GM12874 (cell line): ENCODE results near the gene CDKN2AIP.

ENCODE experiments used
- TF ChIP-seq, protein P1 (sequence below): IDR thresholded peaks from 2 replicates; pipeline ENCODE4 v1.5.1; 2011; ENCODE audit warnings: low read depth, mild to moderate bottlenecking, control low read depth, low read length, moderate library complexity; ENCODE audit not compliant: insufficient read depth

CDKN2AIP gene

DNA sequence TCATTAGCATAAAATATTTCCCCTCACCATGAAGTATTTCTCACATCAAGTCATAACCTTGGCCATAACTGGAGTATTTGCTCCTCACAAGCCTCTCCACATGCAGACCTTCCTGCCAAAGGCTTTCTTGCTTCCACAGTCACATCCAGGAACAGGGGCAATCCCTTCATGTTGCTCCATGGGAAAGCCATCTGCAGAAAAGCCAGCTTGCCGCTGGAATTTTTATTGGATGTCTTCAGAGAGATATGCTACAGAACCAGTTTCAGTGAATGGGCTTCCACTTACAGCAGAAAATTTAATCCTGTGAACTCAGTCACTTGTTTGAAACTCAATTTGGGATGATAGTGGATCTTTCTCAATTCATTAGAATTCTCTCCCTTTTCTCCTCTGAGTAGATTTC lies 3.2 kb upstream of the CDKN2AIP start:
- TF ChIP-seq, protein P1, sequence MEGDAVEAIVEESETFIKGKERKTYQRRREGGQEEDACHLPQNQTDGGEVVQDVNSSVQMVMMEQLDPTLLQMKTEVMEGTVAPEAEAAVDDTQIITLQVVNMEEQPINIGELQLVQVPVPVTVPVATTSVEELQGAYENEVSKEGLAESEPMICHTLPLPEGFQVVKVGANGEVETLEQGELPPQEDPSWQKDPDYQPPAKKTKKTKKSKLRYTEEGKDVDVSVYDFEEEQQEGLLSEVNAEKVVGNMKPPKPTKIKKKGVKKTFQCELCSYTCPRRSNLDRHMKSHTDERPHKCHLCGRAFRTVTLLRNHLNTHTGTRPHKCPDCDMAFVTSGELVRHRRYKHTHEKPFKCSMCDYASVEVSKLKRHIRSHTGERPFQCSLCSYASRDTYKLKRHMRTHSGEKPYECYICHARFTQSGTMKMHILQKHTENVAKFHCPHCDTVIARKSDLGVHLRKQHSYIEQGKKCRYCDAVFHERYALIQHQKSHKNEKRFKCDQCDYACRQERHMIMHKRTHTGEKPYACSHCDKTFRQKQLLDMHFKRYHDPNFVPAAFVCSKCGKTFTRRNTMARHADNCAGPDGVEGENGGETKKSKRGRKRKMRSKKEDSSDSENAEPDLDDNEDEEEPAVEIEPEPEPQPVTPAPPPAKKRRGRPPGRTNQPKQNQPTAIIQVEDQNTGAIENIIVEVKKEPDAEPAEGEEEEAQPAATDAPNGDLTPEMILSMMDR, result no peak

DNA sequence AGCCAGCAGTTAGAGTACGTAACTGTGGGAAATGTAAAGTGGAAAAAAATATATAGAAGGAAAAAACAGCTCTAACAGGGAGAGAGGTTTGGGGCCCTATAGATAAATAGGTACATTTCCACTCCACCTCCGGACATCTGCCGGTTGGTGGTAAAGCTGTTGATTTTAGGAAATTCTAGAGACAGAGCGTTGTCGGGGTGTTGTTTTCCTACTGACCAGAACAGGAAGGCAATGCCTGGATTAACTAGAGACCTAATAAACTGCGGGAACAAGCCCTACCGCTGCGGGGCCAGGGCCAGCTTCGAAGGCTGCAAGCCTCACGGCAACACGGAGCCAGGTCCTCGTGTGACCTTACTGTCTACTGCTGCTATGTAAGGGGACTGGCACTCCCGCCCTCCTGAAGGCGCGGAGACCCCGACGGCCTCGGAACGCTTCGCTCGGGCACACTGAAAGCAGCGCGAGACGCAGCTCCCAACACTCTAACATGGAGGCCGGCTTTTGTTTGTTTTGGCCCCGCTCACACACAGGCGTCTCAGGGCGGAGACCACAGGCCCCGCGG lies 702 bp upstream of the CDKN2AIP start:
- TF ChIP-seq, protein P1, result no peak

DNA sequence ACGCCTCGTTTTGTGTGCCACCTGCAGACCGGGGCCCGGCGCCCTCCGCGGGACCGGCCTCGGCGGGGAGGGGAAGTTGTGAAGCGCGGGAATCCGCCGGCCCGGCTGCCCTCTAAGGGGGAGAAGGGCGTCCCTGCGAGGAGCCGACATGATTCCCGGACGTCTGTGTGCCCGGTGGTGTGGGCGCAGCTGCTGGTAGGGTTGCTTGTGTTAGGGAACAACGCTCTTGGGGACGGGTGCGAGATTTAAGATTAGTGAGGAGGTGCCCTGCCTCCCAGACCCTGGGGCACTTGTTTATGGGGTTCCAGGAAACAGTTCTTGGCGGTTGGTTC lies 627 bp downstream of the CDKN2AIP start:
- TF ChIP-seq, protein P1, result no peak

DNA sequence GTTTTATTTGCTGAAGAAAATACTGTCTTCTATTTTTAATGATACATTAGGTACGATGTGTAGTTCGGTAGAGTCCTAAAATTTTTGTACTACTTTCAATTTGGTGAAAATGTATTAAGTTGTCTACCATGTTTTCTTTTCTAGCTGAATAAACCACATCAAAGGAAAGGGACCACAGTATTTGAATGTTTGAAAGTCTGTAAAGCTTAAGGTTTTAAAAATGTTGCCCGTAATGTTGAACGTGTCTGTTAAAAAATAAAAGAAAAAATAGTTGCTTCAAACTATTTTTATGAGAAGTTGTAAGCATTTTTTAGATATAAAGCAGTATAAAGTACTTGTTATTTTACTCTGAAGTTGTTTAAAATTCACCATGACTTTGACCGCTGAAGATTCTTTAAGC lies 3.2 kb downstream of the CDKN2AIP start:
- TF ChIP-seq, protein P1, result no peak

DNA sequence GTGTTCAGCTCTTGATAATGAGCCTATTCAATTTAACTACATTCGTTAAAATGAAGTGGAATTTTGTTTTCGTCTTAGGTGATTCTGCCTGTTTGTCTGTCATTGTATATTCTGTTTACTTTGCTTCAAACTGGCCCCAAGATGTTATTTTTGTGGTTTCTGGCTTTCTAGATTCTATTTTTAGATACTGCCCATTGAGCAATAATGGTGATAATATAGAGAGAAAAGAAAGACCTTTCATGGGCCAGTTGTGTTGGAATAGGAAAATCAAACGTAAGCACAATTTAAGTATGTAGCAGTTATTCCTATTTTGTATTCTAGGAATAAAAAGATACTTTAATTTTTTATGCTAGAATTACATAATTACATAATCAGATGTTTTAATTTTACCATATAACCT lies 4.0 kb downstream of the CDKN2AIP start:
- TF ChIP-seq, protein P1, result no peak

DNA sequence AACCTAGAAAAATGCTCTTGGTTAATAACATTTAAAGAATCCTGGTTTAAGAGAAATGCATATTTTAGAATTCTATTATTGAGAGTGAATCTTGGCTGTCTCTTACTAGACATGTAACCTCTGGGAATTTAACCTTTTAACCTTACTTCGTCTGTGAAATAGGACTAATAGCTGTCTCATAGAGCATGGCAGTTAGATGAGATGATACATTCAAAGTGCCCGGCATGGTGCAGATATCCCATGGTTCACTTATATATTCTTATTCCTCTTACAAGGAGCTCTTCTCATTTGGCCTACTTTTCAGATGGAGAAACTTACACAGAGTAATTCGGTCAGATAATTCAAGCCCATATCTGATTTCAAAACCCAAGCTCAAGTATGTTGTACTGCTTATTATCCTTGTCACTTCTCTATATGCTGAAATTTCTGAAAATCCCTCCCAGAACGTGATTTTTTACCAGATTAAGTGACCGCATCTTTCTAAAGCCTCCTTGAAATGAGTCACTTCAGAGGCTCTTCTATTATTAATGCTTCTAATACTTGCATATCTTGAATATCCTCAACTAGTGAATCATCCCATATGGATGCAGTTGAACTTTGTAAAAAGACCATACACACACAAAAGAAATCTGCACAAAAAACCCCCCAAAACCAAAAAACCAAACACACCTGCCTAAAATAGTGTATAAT lies 4.9 kb downstream of the CDKN2AIP start:
- TF ChIP-seq, protein P1, result no peak

DNA sequence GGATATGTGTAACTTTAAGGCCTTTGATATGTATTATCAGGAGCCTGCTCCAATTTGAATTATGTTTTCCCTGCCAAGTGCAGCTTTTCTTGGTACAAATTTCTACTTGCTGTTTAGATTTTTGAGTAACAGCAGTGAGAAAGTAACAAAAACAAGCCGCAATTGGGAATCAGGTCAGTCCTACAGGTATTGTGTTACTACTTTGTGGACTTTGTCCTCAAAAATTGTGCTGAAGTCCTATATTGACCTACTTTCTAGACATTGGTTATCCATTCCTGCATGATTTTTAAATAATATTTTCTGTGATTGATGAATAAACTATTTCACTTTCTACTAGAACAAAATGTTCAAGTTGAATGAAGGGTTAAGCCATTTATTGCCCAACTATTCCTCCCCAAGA lies 5.7 kb downstream of the CDKN2AIP start:
- TF ChIP-seq, protein P1, result no peak
